Neural cell (in vitro differentiated cells): Measurements from ENCODE around the gene ANP32A. TPM values are rescaled to one million over a fixed set of nuclear protein-coding genes. Genes with fewer than 3 reads are reported as not detected.

Experiments used
- H2AFZ ChIP-seq: fragments of 200-600, 300-800 bp; sonication (generic), shearing (Covaris generic); 2 replicates; pipeline ENCODE4 v1.6.0; 2014; ENCODE audit warnings: low read depth, mild to moderate bottlenecking, antibody characterized with exemption, low read length, moderate library complexity
- H3F3A ChIP-seq: fragments of 200-600 bp; shearing (Covaris generic); 2 replicates; pipeline ENCODE4 v1.6.1; 2016; ENCODE audit warnings: mild to moderate bottlenecking, moderate library complexity, mixed read lengths, antibody characterized with exemption, low read length; ENCODE audit not compliant: insufficient read depth, poor library complexity, severe bottlenecking
- H3K27ac ChIP-seq: fragments of 200-600, 300-800 bp; sonication (generic), shearing (Covaris generic); 2 replicates; pipeline ENCODE4 v1.5.1; 2014; ENCODE audit warnings: mild to moderate bottlenecking, low read length, moderate library complexity
- H3K27me3 ChIP-seq: fragments of 300-800, 200-600 bp; sonication (generic), shearing (Covaris generic); 2 replicates; pipeline ENCODE4 v1.6.0; 2014; ENCODE audit warnings: mild to moderate bottlenecking, low read depth, low read length, moderate library complexity; ENCODE audit not compliant: insufficient read depth
- H3K36me3 ChIP-seq: fragments of 300-800, 200-600 bp; sonication (generic), shearing (Covaris generic); 2 replicates; pipeline ENCODE4 v1.5.1; 2014; ENCODE audit warnings: mild to moderate bottlenecking, antibody characterized with exemption, low read length, moderate library complexity; ENCODE audit not compliant: insufficient read depth
- H3K4me2 ChIP-seq: fragments of 300-800, 200-600 bp; sonication (generic), shearing (Covaris generic); 2 replicates; pipeline ENCODE4 v1.6.0; 2014; ENCODE audit warnings: mild to moderate bottlenecking, low read length
- H3K4me3 ChIP-seq: fragments of 300-800, 200-600 bp; sonication (generic), shearing (Covaris generic); 2 replicates; pipeline ENCODE4 v1.5.1; 2014; ENCODE audit warnings: mild to moderate bottlenecking, low read length, moderate library complexity
- H3K79me2 ChIP-seq: fragments of 200-600 bp; shearing (Covaris generic); replicated peaks from 2 replicates; pipeline ENCODE4 v1.6.0; 2014; ENCODE audit warnings: mild to moderate bottlenecking, low read length, moderate library complexity; ENCODE audit not compliant: insufficient read depth
- H3K9ac ChIP-seq: fragments of 300-800, 200-600 bp; sonication (generic), shearing (Covaris generic); 2 replicates; pipeline ENCODE4 v1.6.1; 2016; ENCODE audit warnings: mild to moderate bottlenecking, low read length, mixed read lengths
- H3K9me2 ChIP-seq: fragments of 200-600 bp; shearing (Covaris generic); 2 replicates; pipeline ENCODE4 v1.6.1; 2016; ENCODE audit warnings: mild to moderate bottlenecking, low read length, mixed read lengths; ENCODE audit not compliant: insufficient read depth
- H3K9me3 ChIP-seq: fragments of 200-600, 300-800 bp; sonication (generic), shearing (Covaris generic); 2 replicates; pipeline ENCODE4 v1.6.1; 2016; ENCODE audit warnings: mild to moderate bottlenecking, mixed run types, low read length, moderate library complexity, mixed read lengths
- H4K20me1 ChIP-seq: fragments of 200-600 bp; shearing (Covaris generic); 2 replicates; pipeline ENCODE4 v1.6.1; 2016; ENCODE audit warnings: mild to moderate bottlenecking, mixed run types; ENCODE audit not compliant: insufficient read depth
- EP300 ChIP-seq: fragments of 450-650 bp; conservative IDR thresholded peaks from 2 replicates; pipeline ENCODE4 v1.6.1; 2014; ENCODE audit warnings: antibody characterized with exemption, mild to moderate bottlenecking, moderate library complexity; ENCODE audit not compliant: poor library complexity, severe bottlenecking
- EZH2 ChIP-seq: fragments of 200-600, 300-800 bp; shearing (Covaris generic), sonication (generic); IDR thresholded peaks from 2 replicates; pipeline ENCODE4 v1.6.1; 2014; ENCODE audit warnings: antibody characterized with exemption, low read length, borderline replicate concordance, mild to moderate bottlenecking; ENCODE audit not compliant: insufficient read depth, poor library complexity, severe bottlenecking
- MXI1 ChIP-seq: fragments of 450-650 bp; conservative IDR thresholded peaks from 2 replicates; pipeline ENCODE4 v1.6.1; 2014; ENCODE audit warnings: antibody characterized with exemption, mild to moderate bottlenecking; ENCODE audit not compliant: poor library complexity, severe bottlenecking
- POLR2AphosphoS5 ChIP-seq: IDR thresholded peaks from 2 replicates; pipeline ENCODE4 v1.6.1; 2012
- RAD21 ChIP-seq: fragments of 450-650 bp; conservative IDR thresholded peaks from 2 replicates; pipeline ENCODE4 v1.6.1; 2014; ENCODE audit warnings: antibody characterized with exemption, mild to moderate bottlenecking, moderate library complexity
- SMC3 ChIP-seq: fragments of 450-650 bp; conservative IDR thresholded peaks from 2 replicates; pipeline ENCODE4 v1.6.1; 2014; ENCODE audit warnings: antibody characterized with exemption, mild to moderate bottlenecking, moderate library complexity; ENCODE audit not compliant: poor library complexity
- TAF1 ChIP-seq: IDR thresholded peaks from 2 replicates; pipeline ENCODE4 v1.6.1; 2012; ENCODE audit warnings: low read depth
- polyA plus RNA-seq: library from polyadenylated mRNA; depleted of rRNA; stranded (reverse); fragments of >200 nt; gene quantifications from 2 replicates; pipeline ENCODE4 v1.2.3, GENCODE V29; 2014
- TF ChIP-seq, protein P1 (sequence below): fragments of 450-650 bp; IDR thresholded peaks from 2 replicates; pipeline ENCODE4 v1.5.1; 2014; ENCODE audit warnings: antibody characterized with exemption, mild to moderate bottlenecking, moderate library complexity; ENCODE audit not compliant: poor library complexity, severe bottlenecking
- TF ChIP-seq, protein P2 (sequence below): IDR thresholded peaks from 2 replicates; pipeline ENCODE4 v1.6.1; 2012; ENCODE audit warnings: borderline replicate concordance

The ANP32A gene
- polyA plus RNA-seq, 1 donor from 2014 or later, result 190 TPM

DNA sequence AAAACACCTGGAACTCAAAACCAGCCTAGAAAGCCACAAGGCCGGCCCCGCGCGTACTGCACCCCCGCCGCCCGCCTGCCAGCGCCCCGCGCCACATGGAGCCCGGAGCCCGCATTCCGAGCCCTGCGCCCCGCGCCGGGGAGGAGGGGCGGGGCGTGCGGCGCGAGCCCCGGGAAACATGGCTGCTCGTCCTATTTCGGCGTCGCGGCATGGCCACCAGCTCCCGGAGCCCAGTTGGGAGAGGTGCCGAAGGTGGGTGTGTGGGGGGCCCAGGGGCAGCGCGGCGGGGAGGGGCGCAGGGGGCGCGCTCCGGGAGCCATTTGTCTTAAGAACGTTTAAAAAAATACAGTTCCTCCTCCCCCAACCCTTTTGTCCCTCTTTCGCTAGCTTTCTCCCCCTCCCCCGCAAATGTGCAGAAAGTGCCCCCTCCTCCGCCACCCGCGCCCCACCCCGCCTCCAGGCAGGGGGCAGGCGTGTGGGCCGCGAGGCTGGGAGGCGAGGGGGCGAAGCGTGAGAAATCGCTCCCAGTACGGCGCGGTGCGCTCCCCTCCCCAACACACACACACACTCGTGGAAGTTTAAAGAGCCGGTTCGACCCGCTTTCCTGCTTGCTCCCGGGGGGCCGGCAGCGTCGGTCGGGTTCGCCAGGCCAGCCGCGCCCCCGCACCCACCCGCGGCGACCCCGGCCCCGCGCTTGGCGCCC, 2.5 kb downstream of the ANP32A start:
- H3K79me2 ChIP-seq, result peaks cover 76% of the 10 kb centered on the region
- H3K4me3 ChIP-seq, result peak overlapping the region; percentile 91
- peak overlapping the region; percentile 27 for H2AFZ ChIP-seq
- peaks cover 11% of the 10 kb centered on the region for H3F3A ChIP-seq
- no peaks in the 10 kb centered on the region for H4K20me1 ChIP-seq
- TF ChIP-seq TAF1, result peak; percentile 91
- TF ChIP-seq, protein P1, sequence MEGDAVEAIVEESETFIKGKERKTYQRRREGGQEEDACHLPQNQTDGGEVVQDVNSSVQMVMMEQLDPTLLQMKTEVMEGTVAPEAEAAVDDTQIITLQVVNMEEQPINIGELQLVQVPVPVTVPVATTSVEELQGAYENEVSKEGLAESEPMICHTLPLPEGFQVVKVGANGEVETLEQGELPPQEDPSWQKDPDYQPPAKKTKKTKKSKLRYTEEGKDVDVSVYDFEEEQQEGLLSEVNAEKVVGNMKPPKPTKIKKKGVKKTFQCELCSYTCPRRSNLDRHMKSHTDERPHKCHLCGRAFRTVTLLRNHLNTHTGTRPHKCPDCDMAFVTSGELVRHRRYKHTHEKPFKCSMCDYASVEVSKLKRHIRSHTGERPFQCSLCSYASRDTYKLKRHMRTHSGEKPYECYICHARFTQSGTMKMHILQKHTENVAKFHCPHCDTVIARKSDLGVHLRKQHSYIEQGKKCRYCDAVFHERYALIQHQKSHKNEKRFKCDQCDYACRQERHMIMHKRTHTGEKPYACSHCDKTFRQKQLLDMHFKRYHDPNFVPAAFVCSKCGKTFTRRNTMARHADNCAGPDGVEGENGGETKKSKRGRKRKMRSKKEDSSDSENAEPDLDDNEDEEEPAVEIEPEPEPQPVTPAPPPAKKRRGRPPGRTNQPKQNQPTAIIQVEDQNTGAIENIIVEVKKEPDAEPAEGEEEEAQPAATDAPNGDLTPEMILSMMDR, result no peak
- TF ChIP-seq EP300, result no peak
- TF ChIP-seq RAD21, result no peak
- TF ChIP-seq, protein P2, sequence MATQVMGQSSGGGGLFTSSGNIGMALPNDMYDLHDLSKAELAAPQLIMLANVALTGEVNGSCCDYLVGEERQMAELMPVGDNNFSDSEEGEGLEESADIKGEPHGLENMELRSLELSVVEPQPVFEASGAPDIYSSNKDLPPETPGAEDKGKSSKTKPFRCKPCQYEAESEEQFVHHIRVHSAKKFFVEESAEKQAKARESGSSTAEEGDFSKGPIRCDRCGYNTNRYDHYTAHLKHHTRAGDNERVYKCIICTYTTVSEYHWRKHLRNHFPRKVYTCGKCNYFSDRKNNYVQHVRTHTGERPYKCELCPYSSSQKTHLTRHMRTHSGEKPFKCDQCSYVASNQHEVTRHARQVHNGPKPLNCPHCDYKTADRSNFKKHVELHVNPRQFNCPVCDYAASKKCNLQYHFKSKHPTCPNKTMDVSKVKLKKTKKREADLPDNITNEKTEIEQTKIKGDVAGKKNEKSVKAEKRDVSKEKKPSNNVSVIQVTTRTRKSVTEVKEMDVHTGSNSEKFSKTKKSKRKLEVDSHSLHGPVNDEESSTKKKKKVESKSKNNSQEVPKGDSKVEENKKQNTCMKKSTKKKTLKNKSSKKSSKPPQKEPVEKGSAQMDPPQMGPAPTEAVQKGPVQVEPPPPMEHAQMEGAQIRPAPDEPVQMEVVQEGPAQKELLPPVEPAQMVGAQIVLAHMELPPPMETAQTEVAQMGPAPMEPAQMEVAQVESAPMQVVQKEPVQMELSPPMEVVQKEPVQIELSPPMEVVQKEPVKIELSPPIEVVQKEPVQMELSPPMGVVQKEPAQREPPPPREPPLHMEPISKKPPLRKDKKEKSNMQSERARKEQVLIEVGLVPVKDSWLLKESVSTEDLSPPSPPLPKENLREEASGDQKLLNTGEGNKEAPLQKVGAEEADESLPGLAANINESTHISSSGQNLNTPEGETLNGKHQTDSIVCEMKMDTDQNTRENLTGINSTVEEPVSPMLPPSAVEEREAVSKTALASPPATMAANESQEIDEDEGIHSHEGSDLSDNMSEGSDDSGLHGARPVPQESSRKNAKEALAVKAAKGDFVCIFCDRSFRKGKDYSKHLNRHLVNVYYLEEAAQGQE, result peak; percentile 76
- TF ChIP-seq EZH2, result no peak
- TF ChIP-seq SMC3, result no peak
- peak; percentile 79 for TF ChIP-seq MXI1
- TF ChIP-seq POLR2AphosphoS5, result peak; percentile 50
- peak overlapping the region; percentile 98 for H3K27ac ChIP-seq
- no peaks in the 10 kb centered on the region for H3K27me3 ChIP-seq
- no peak overlapping the region for H3K4me2 ChIP-seq
- H3K9ac ChIP-seq, result peak overlapping the region; percentile 94
- no peaks in the 10 kb centered on the region for H3K9me2 ChIP-seq
- H3K36me3 ChIP-seq, result no peaks in the 10 kb centered on the region
- H3K9me3 ChIP-seq, result no peaks in the 10 kb centered on the region

DNA sequence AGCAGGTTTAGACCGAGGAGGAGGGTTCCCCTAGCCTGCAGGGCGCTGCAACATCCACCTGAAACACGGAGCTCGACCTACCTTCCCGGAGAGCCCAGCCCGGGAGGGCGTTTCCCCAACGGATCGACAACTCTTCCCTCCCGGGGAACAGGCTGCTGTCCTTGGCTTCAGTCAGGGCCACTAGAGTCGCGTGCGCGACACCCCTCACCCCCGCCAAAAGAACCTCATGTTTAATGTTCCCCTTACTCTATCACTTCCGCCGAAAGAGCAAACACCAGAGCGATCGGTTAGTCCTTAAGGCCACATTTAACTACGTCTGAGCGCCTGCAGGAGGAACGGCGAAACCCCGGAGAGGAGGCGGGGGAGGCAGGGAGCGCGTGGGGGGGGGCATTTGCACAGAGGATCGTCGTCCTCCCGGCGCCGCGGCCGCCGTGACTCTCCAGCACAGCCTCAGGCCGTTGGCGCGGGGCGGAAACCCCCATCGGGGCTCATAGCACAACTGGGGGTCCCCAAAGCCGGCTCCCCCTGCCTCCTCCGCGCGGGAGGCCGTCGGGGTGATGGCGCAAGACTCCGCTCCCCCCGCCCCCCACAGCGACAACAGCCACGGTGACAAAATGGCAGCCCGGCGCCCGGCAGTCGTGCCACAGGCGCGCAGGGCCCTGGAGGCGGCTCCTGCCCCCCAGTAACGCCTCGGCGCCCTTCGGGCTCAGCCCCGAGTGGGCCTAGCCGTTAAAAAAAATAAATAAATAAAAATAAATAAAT, 3.2 kb downstream of the ANP32A start:
- Histone ChIP-seq H4K20me1 (no peaks in the 10 kb centered on the region), H2AFZ (peak overlapping the region; percentile 40), H3K9me3 (no peaks in the 10 kb centered on the region), H3K4me3 (peak overlapping the region; percentile 91), H3K4me2 (peak overlapping the region; percentile 66), H3K9me2 (no peaks in the 10 kb centered on the region), H3K36me3 (no peaks in the 10 kb centered on the region), H3K27me3 (no peaks in the 10 kb centered on the region), H3K79me2 (peaks cover 76% of the 10 kb centered on the region), H3F3A (peaks cover 11% of the 10 kb centered on the region), H3K9ac (peak overlapping the region; percentile 94), H3K27ac (peak overlapping the region; percentile 98)
- TF ChIP-seq TAF1 (peak; percentile 44), RAD21 (peak; percentile 19), SMC3 (no peak), POLR2AphosphoS5 (peak; percentile 60), MXI1 (peak; percentile 7), EZH2 (no peak), EP300 (no peak)
- TF ChIP-seq, protein P1, result no peak
- TF ChIP-seq, protein P2, result peak; percentile 33
